GM23338 (cell line): ENCODE measurements around the gene PTPA. TPM values are rescaled to one million over a fixed set of nuclear protein-coding genes. Genes with fewer than 3 reads are reported as not detected.

Source experiments
- ATAC-seq: fragments of 200-7000 bp; cut with Tn5 transposase; 3 replicates; pipeline ENCODE4 v1.9.1; 2020
- DNase-seq: peaks from one replicate; pipeline ENCODE4 v3.0.0-alpha.2; 2015; ENCODE audit warnings: low spot score
- H2AFZ ChIP-seq: fragments of 200-600 bp; sonication (generic); 2 replicates; pipeline ENCODE4 v1.8.0; 2016; ENCODE audit warnings: antibody characterized with exemption, mild to moderate bottlenecking, moderate library complexity
- H3F3A ChIP-seq: fragments of 200-600 bp; sonication (generic); replicated peaks from 2 replicates; pipeline ENCODE4 v1.8.0; 2017; ENCODE audit warnings: antibody characterized with exemption, mixed run types, low read depth
- H3K27ac ChIP-seq: fragments of 200-600 bp; sonication (generic); 2 replicates; pipeline ENCODE4 v1.6.1; 2016; ENCODE audit warnings: low read depth
- H3K27me3 ChIP-seq: fragments of 200-600 bp; sonication (generic); 2 replicates; pipeline ENCODE4 v1.8.0; 2016; ENCODE audit warnings: mild to moderate bottlenecking, mixed run types, moderate library complexity; ENCODE audit not compliant: insufficient read depth
- H3K36me3 ChIP-seq: fragments of 200-600 bp; sonication (generic); 2 replicates; pipeline ENCODE4 v1.8.0; 2016; ENCODE audit warnings: mild to moderate bottlenecking; ENCODE audit not compliant: insufficient read depth
- H3K4me1 ChIP-seq: fragments of 200-600 bp; sonication (generic); 2 replicates; pipeline ENCODE4 v1.8.0; 2016; ENCODE audit warnings: mild to moderate bottlenecking, moderate library complexity; ENCODE audit not compliant: insufficient read depth
- H3K4me2 ChIP-seq: fragments of 200-600 bp; sonication (generic); 2 replicates; pipeline ENCODE4 v1.7.1; 2017; ENCODE audit warnings: mixed run types
- H3K4me3 ChIP-seq: fragments of 200-600 bp; sonication (generic); 2 replicates; pipeline ENCODE4 v1.6.1; 2016; ENCODE audit warnings: mixed run types
- H3K79me2 ChIP-seq: fragments of 200-600 bp; sonication (generic); replicated peaks from 2 replicates; pipeline ENCODE4 v1.8.0; 2017; ENCODE audit warnings: mild to moderate bottlenecking; ENCODE audit not compliant: insufficient read depth
- H3K9me2 ChIP-seq: fragments of 200-600 bp; sonication (generic); 2 replicates; pipeline ENCODE4 v1.8.0; 2017; ENCODE audit not compliant: insufficient read depth
- H4K20me1 ChIP-seq: fragments of 200-600 bp; sonication (generic); replicated peaks from 2 replicates; pipeline ENCODE4 v1.8.0; 2017; ENCODE audit warnings: mild to moderate bottlenecking; ENCODE audit not compliant: insufficient read depth
- H3K27ac Mint-ChIP-seq: 2 replicates; pipeline ENCODE4 v1.8.0; 2020; ENCODE audit warnings: inconsistent platforms, mild to moderate bottlenecking, moderate library complexity, mixed read lengths
- H3K27me3 Mint-ChIP-seq: 3 replicates; pipeline ENCODE4 v1.8.0; 2022; ENCODE audit warnings: low read depth, mild to moderate bottlenecking, moderate library complexity, mixed read lengths, inconsistent platforms; ENCODE audit not compliant: insufficient read depth, poor library complexity
- H3K36me3 Mint-ChIP-seq: 3 replicates; pipeline ENCODE4 v1.8.0; 2021; ENCODE audit warnings: low read depth, mild to moderate bottlenecking, inconsistent platforms, moderate library complexity, mixed read lengths
- H3K4me1 Mint-ChIP-seq: 3 replicates; pipeline ENCODE4 v1.8.0; 2020; ENCODE audit warnings: mild to moderate bottlenecking, inconsistent platforms, mixed read lengths
- H3K4me3 Mint-ChIP-seq: 3 replicates; pipeline ENCODE4 v1.8.0; 2021; ENCODE audit warnings: moderate library complexity, mild to moderate bottlenecking, inconsistent platforms, mixed read lengths
- H3K9me3 Mint-ChIP-seq: 3 replicates; pipeline ENCODE4 v1.8.0; 2020; ENCODE audit warnings: moderate library complexity, mild to moderate bottlenecking, inconsistent platforms, mixed read lengths
- CREB1 ChIP-seq: fragments of 250-450 bp; sonication (Bioruptor Pico); IDR thresholded peaks from 2 replicates; pipeline ENCODE4 v1.5.0; 2020; ENCODE audit warnings: low read depth, mild to moderate bottlenecking, moderate library complexity
- JUNB ChIP-seq: IDR thresholded peaks from one replicate; pipeline ENCODE4 v1.6.1; 2016; ENCODE audit warnings: antibody characterized with exemption; ENCODE audit not compliant: unreplicated experiment
- ZNF114 ChIP-seq: fragments of 250-450 bp; sonication (Bioruptor Pico); IDR thresholded peaks from 2 replicates; pipeline ENCODE4 v1.5.0; 2020; ENCODE audit warnings: mild to moderate bottlenecking, moderate library complexity
- ZNF331 ChIP-seq: fragments of 250-450 bp; sonication (Bioruptor Pico); IDR thresholded peaks from 2 replicates; pipeline ENCODE4 v1.5.0; 2020; ENCODE audit warnings: low read depth, mild to moderate bottlenecking, moderate library complexity
- polyA plus RNA-seq: library from polyadenylated mRNA; unstranded; fragments of >200 nt; fragmentation: Nextera tagmentation; extraction: Ambion mirVana; gene quantifications from 2 replicates; pipeline ENCODE4 v1.2.1, GENCODE V29; 2016
- total RNA-seq: library from RNA; depleted of rRNA; stranded (reverse); fragments of >200 nt; shearing (Covaris generic); gene quantifications from 2 replicates; pipeline ENCODE4 v1.2.3, GENCODE V29; 2014
- TF ChIP-seq, protein P1 (sequence below): fragments of 250-450 bp; sonication (Bioruptor Pico); IDR thresholded peaks from 2 replicates; pipeline ENCODE4 v1.5.0; 2020; ENCODE audit warnings: mild to moderate bottlenecking, moderate library complexity

Gene PTPA
- total and polyA plus RNA-seq, 2 experiments from 2014 or later: 53.9 to 122 TPM

DNA sequence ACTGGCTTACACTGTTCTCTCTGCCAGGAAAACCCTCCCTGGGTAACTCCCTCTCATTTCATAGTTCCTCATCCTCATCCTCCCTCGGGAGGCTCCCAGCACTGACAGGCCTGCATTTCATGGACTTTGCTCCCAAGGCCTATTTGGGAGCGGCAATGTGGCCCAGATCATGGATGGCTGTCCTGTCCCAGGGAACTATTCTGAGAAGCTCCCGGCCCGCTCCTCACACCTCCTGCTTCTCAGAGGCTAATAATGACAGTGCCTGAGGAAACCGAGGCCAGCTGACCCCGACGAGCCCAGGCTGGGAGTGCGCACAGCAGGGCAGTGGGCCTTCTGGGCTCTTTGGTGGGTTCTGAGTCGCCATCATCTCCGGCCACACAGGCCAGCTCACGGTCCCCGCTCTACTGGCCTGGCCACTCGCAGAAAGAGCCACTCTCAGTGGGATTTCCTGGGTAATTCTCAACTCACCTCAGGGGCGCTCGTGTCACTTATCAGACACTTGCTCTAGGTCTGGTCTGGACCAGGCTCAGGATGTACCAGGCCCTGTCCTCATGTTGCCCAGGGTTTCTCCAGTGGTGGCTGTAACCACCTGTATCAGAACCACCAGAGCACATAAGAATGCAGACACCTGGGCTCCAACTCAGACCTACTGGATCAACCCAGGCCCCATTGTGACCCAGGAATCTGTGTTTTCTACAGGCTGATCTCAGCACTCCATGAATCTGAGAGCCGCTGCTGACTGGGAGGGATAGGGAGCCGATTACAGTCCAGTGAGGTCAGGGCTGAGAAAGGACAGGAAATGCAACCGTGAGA, 32.3 kb upstream of the PTPA start (continued):
- TF ChIP-seq, protein P1, sequence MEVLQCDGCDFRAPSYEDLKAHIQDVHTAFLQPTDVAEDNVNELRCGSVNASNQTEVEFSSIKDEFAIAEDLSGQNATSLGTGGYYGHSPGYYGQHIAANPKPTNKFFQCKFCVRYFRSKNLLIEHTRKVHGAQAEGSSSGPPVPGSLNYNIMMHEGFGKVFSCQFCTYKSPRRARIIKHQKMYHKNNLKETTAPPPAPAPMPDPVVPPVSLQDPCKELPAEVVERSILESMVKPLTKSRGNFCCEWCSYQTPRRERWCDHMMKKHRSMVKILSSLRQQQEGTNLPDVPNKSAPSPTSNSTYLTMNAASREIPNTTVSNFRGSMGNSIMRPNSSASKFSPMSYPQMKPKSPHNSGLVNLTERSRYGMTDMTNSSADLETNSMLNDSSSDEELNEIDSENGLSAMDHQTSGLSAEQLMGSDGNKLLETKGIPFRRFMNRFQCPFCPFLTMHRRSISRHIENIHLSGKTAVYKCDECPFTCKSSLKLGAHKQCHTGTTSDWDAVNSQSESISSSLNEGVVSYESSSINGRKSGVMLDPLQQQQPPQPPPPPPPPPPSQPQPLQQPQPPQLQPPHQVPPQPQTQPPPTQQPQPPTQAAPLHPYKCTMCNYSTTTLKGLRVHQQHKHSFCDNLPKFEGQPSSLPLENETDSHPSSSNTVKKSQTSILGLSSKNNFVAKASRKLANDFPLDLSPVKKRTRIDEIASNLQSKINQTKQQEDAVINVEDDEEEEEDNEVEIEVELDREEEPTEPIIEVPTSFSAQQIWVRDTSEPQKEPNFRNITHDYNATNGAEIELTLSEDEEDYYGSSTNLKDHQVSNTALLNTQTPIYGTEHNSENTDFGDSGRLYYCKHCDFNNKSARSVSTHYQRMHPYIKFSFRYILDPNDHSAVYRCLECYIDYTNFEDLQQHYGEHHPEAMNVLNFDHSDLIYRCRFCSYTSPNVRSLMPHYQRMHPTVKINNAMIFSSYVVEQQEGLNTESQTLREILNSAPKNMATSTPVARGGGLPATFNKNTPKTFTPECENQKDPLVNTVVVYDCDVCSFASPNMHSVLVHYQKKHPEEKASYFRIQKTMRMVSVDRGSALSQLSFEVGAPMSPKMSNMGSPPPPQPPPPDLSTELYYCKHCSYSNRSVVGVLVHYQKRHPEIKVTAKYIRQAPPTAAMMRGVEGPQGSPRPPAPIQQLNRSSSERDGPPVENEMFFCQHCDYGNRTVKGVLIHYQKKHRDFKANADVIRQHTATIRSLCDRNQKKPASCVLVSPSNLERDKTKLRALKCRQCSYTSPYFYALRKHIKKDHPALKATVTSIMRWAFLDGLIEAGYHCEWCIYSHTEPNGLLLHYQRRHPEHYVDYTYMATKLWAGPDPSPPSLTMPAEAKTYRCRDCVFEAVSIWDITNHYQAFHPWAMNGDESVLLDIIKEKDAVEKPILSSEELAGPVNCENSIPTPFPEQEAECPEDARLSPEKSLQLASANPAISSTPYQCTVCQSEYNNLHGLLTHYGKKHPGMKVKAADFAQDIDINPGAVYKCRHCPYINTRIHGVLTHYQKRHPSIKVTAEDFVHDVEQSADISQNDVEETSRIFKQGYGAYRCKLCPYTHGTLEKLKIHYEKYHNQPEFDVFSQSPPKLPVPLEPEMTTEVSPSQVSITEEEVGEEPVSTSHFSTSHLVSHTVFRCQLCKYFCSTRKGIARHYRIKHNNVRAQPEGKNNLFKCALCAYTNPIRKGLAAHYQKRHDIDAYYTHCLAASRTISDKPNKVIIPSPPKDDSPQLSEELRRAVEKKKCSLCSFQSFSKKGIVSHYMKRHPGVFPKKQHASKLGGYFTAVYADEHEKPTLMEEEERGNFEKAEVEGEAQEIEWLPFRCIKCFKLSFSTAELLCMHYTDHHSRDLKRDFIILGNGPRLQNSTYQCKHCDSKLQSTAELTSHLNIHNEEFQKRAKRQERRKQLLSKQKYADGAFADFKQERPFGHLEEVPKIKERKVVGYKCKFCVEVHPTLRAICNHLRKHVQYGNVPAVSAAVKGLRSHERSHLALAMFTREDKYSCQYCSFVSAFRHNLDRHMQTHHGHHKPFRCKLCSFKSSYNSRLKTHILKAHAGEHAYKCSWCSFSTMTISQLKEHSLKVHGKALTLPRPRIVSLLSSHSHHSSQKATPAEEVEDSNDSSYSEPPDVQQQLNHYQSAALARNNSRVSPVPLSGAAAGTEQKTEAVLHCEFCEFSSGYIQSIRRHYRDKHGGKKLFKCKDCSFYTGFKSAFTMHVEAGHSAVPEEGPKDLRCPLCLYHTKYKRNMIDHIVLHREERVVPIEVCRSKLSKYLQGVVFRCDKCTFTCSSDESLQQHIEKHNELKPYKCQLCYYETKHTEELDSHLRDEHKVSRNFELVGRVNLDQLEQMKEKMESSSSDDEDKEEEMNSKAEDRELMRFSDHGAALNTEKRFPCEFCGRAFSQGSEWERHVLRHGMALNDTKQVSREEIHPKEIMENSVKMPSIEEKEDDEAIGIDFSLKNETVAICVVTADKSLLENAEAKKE: no peak

DNA sequence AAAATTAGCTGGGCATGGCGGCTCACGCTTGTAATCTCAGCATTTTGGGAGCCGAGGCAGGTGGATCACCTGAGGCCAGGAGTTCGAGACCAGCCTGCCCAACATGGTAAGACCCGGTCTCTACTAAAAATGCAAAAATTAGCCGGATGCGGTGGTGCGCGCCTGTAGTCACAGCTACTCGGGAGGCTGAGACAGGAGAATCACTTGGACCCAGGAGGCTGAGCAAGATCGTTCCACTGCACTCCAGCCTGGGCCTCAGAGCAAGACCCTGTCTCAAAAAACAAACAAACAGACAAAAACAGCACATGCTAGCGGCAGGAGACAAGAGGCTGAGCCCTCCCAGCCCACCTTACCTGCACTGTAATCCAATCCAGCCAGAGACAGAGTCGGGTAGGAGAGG, 31.4 kb upstream of the PTPA start:
- H3K4me1 Mint-ChIP-seq: peaks cover 3% of the 10 kb centered on the region
- H2AFZ ChIP-seq: peak overlapping the region; percentile 78; the same call in 1 of the 2 replicates
- H3K36me3 ChIP-seq: no peaks in the 10 kb centered on the region
- TF ChIP-seq ZNF331 (CRISPR knock-in tag): no peak
- TF ChIP-seq, protein P1: no peak
- TF ChIP-seq ZNF114 (CRISPR knock-in tag): no peak
- no peak for TF ChIP-seq CREB1 (CRISPR knock-in tag)
- TF ChIP-seq JUNB: no peak

More for the DNA sequence above, 31.4 kb upstream of the PTPA start:
- peak overlapping the region; percentile 99 for H3K4me3 Mint-ChIP-seq
- H3K9me3 Mint-ChIP-seq: no peaks in the 10 kb centered on the region
- Histone ChIP-seq H3K4me2 (peak overlapping the region; percentile 83), H3K27me3 (no peaks in the 10 kb centered on the region), H3K27ac (0 out of 2 replicates have a peak overlapping the region, but pooled peaks have one; percentile 29), H3K4me3 (peak overlapping the region; percentile 76), H3K79me2 (peaks cover 34% of the 10 kb centered on the region), H3F3A (0 out of 2 replicates have a peak, but pooled peaks cover 4% of the 10 kb centered on the region), H4K20me1 (no peaks in the 10 kb centered on the region; the same call in 1 of the 2 replicates), H3K9me2 (no peaks in the 10 kb centered on the region), H3K4me1 (peaks cover 5% of the 10 kb centered on the region; the same call in 1 of the 2 replicates)
- DNase-seq (no peak), ATAC-seq (no peak)
- H3K27ac Mint-ChIP-seq: no peak overlapping the region
- no peaks in the 10 kb centered on the region; the same call in 1 of the 3 replicates for H3K36me3 Mint-ChIP-seq
- peaks cover 16% of the 10 kb centered on the region for H3K27me3 Mint-ChIP-seq
